ENCODE measurements around the gene UQCRQ. TPM values are rescaled to one million over a fixed set of nuclear protein-coding genes. Genes with fewer than 3 reads are reported as not detected.

Gene UQCRQ
- total and polyA plus RNA-seq, 9 of the 15 experiments (the other 6 are each of a cell fraction or from before 2014, with no cell fraction given) = 235 to 2,421 (median 883) TPM

DNA sequence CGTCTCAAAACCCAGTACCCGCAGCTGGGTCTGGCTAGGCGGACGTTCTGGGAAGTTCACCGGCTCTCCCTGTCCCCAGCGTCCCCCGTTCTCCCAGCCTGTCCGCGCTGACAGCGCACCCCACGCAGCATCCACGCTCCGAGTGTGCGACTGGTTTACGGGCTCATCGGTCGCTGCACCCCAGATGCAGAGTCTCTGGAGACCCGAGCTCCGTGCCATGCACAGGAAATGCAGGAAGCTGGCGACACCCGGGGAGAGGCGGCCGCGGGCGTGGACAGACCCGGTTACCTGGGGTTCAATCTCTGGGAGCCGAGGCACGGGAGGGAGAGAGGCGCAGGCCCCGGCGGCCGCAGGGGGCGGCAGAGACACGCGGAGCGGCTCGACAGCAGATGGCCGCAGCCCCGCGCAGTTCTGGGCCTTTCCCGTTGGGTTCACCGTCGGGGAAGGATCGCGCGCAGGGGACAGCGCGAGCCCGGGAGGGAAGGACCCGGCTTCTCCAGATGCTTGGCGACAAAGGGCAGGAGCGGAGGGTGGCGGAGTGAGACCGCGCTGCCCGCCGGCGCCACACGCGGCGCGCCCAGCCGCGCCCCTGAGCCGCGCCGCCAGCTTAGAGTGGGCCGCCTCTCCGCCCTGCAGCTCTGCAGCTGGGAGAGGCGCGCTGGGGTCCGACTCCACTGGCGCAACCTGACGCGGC is 36.6 kb upstream of the UQCRQ start (continued):
- TF ChIP-seq FOXJ2 (tag; IDR thresholded peaks at IDR 0.05) (no peak), ZNF143 (CRISPR knock-in tag; IDR thresholded peaks at IDR 0.05) (no peak), IFI16 (CRISPR knock-in tag; IDR thresholded peaks at IDR 0.05) (no peak), RFX7 (CRISPR knock-in tag; IDR thresholded peaks at IDR 0.05) (no peak), IRF2 (CRISPR knock-in tag; IDR thresholded peaks at IDR 0.05) (0 out of 2 replicates have a peak, but pooled peaks have one; percentile 28), JUND (IDR thresholded peaks at IDR 0.05; ENCODE audit: borderline replicate concordance, low read depth, low read length) (no peak), JUND (tag; IDR thresholded peaks at IDR 0.05; ENCODE audit: borderline replicate concordance, low read depth, low read length) (no peak; the same call in 2 of the 3 replicates), RHOXF2B (CRISPR knock-in tag; conservative IDR thresholded peaks at IDR 0.05) (no peak), HNRNPH1 (optimal IDR thresholded peaks at IDR 0.05; ENCODE audit: low read depth, low read length) (no peak), YY1 (IDR thresholded peaks at IDR 0.05; ENCODE audit: borderline replicate concordance in 1 of 3, control insufficient read depth in 1 of 3, extremely low read depth in 1 of 3, insufficient read depth in 3 of 3, insufficient read length in 1 of 3, insufficient replicate concordance in 2 of 3, low read depth in 1 of 3, low read length in 2 of 3) (peak; percentile 37 to 90 (median 79)), TCF3 (CRISPR knock-in tag; IDR thresholded peaks at IDR 0.05) (peak; percentile 42; the same call in 1 of the 2 replicates), NR2F6 (CRISPR knock-in tag; IDR thresholded peaks at IDR 0.05) (no peak), POU5F1 (IDR thresholded peaks at IDR 0.05; ENCODE audit: borderline replicate concordance, low read depth, low read length, partially characterized antibody) (no peak), ZNF75A (CRISPR knock-in tag; IDR thresholded peaks at IDR 0.05) (no peak), MCM7 (IDR thresholded peaks at IDR 0.05) (no peak), IRF9 (tag; IDR thresholded peaks at IDR 0.05) (no peak), ARHGAP35 (IDR thresholded peaks at IDR 0.05; ENCODE audit: partially characterized antibody) (no peak), MAFF (IDR thresholded peaks at IDR 0.05; ENCODE audit: low read length) (no peak), PRMT5 (CRISPR knock-in tag; IDR thresholded peaks at IDR 0.05) (no peak)
- TF ChIP-seq, protein P1, sequence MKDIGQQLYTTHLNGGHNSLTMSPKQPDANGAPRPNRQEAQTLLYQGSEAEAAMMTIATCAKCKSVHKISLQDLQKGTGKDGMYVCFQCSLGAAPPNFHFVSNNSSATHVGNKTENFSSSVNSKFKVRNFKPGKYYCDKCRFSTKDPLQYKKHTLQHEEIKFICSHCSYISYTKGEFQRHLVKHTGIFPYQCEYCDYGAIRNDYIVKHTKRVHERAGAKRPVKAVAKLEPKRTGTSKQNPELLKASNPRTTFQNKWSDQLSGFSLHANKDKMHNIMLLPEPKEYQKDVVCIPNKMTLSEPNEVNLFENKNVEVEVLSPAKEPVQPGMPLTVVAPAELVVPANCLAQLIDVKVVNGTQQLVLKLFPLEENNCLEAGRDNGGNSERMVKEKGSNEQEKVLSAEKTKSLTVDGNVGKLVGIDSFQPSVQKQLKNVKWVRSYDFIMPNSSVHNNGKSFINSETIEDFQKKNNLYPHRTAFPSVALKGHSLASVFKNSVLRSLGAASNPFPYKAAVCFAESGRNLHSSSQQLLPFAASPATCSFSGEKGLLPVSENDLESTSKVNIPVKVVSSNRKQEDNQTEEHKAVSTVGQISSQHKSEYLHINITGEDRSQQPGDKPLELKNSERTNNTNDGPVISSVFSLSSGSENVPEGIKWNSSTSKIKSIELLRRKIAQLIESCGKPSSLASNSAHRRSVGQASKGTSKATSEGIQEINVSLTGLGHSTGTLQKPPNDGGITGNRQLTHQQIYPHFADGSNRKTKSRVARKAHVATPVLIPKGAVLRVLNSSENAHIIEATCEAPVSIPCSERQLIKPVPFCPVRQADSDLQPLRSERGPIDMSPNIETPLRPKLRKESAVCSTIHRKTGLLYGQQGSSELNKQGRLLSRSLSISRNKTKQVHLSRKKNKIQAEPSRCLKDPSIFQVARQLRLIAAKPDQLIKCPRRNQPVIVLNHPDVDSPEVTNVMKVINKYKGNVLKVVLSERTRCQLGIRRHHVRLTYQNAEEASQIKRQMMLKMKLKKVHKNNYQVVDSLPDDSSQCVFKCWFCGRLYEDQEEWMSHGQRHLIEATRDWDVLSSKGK (CRISPR knock-in tag; IDR thresholded peaks at IDR 0.05) = no peak
- TF ChIP-seq, protein P2, sequence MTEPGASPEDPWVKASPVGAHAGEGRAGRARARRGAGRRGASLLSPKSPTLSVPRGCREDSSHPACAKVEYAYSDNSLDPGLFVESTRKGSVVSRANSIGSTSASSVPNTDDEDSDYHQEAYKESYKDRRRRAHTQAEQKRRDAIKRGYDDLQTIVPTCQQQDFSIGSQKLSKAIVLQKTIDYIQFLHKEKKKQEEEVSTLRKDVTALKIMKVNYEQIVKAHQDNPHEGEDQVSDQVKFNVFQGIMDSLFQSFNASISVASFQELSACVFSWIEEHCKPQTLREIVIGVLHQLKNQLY (CRISPR knock-in tag; conservative IDR thresholded peaks at IDR 0.05) = no peak
- TF ChIP-seq, protein P3, sequence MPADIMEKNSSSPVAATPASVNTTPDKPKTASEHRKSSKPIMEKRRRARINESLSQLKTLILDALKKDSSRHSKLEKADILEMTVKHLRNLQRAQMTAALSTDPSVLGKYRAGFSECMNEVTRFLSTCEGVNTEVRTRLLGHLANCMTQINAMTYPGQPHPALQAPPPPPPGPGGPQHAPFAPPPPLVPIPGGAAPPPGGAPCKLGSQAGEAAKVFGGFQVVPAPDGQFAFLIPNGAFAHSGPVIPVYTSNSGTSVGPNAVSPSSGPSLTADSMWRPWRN (IDR thresholded peaks at IDR 0.05; ENCODE audit: low read depth) = no peak
